HL-60 (cell line): ENCODE data around the gene PTPRK.

ENCODE experiments used
- CTCF ChIP-seq: IDR thresholded peaks from one replicate; pipeline ENCODE4 v1.5.1; 2011; ENCODE audit warnings: low read length, control low read depth, inconsistent platforms; ENCODE audit not compliant: insufficient read depth
- GABPA ChIP-seq: IDR thresholded peaks from 2 replicates; pipeline ENCODE4 v1.6.1; 2012; ENCODE audit warnings: low read depth
- POLR2AphosphoS5 ChIP-seq: IDR thresholded peaks from 2 replicates; pipeline ENCODE4 v1.6.1; 2012; ENCODE audit warnings: low read depth
- REST ChIP-seq: IDR thresholded peaks from 2 replicates; pipeline ENCODE4 v1.6.1; 2012; ENCODE audit warnings: low read depth; ENCODE audit not compliant: insufficient replicate concordance
- SPI1 ChIP-seq: IDR thresholded peaks from 2 replicates; pipeline ENCODE4 v1.6.1; 2012; ENCODE audit warnings: low read depth, mild to moderate bottlenecking, borderline replicate concordance

GRCh38 chr6:127946388-127946787 lies 574.0 kb downstream of the PTPRK start:
- TF ChIP-seq POLR2AphosphoS5 (no peak), CTCF (no peak), REST (no peak), GABPA (no peak), SPI1 (no peak)
